Heart left ventricle (tissue), 13 donors: ENCODE results near the gene APLF.

Source experiments
- POLR2A ChIP-seq, 2 donors: fragments of 450-650 bp; IDR thresholded peaks; one replicate each; pipeline ENCODE4 v1.6.1; 2017; ENCODE audit warnings: antibody characterized with exemption in 2 of 2, mild to moderate bottlenecking in 2 of 2, moderate library complexity in 2 of 2
- TF ChIP-seq, protein P1 (sequence below), 12 donors: fragments of 200-600 bp; sonication (generic) in 4 of 12; IDR thresholded peaks; one replicate each; pipeline versions ENCODE4 v1.5.0 to v1.8.0; 2018 to 2022; ENCODE audit warnings: antibody characterized with exemption in 12 of 12, mild to moderate bottlenecking in 5 of 12
- donor health status: ischemic (EF 13 %, LVEDD 7.1; RV severe dilation, severe dysfunction).
- donor health status: DM: no; HTN: yes; CAD: no.
- donor health status: DM: no; HTN: no; CAD: no.
- donor health status: ischemic (EF 25% LVEDD 6.9; RV normal size, moderate dysfunction).
- donor health status: ischemic (EF 25% LVEDD 5.7; RV mildly dilated, moderate dysfunction).
- donor health status: ischemic (EF 35%, LVEDD 5.7; RV mildly dilated, moderate dysfunction).
- donor health status: nonischemic (EF 11% LVEDD 7.7; RV severe dilation, severe dysfunction).
- donor health status: DM: yes; HTN: yes; CAD: no.
- donor health status: PGD.
- donor health status: ischemic (EF 29% LVEDD 5.4; RV normal size, mild dysfunction).
- donor health status: nonischemic (EF 23%, LVEDD 6.1; RV moderate dilation, normal function).

DNA sequence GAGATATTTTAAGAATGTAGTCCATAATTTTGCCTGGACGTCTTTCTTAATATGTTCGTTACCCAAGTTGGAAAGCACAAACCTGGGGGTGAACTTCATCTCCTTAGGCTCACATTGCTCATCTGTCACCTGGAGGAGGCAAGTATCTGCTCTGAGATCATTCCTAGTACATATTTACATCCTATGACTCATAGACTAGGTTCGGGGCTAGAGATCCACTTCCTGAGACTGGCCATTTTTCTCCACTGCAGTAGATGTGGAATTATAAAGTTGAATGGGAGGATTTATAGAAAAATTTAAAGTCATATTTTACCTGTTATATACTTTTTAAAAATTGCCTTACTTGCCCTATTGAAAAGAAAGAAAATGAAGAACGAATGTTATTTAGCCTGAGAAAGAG is 98.5 kb downstream of the APLF start:
- TF ChIP-seq, protein P1, sequence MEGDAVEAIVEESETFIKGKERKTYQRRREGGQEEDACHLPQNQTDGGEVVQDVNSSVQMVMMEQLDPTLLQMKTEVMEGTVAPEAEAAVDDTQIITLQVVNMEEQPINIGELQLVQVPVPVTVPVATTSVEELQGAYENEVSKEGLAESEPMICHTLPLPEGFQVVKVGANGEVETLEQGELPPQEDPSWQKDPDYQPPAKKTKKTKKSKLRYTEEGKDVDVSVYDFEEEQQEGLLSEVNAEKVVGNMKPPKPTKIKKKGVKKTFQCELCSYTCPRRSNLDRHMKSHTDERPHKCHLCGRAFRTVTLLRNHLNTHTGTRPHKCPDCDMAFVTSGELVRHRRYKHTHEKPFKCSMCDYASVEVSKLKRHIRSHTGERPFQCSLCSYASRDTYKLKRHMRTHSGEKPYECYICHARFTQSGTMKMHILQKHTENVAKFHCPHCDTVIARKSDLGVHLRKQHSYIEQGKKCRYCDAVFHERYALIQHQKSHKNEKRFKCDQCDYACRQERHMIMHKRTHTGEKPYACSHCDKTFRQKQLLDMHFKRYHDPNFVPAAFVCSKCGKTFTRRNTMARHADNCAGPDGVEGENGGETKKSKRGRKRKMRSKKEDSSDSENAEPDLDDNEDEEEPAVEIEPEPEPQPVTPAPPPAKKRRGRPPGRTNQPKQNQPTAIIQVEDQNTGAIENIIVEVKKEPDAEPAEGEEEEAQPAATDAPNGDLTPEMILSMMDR (IDR thresholded peaks at IDR 0.05), result no peak
- TF ChIP-seq POLR2A (IDR thresholded peaks at IDR 0.05), result no peak
